H1 (cell line): ENCODE results near the gene WFDC11. TPM values are rescaled to one million over a fixed set of nuclear protein-coding genes. Genes with fewer than 3 reads are reported as not detected.

Source experiments
- CTCF ChIA-PET: fragments of 300-600 bp; sonication (Branson Sonifier 250); formaldehyde crosslinking; loops from one replicate; lab custom pipeline; 2021; ENCODE audit not compliant: partially characterized antibody; lab: Charles Lee
- POLR2A ChIA-PET: fragments of 300-600 bp; sonication (Branson Sonifier 250); formaldehyde crosslinking; loops from one replicate; lab custom pipeline; 2021; ENCODE audit warnings: inconsistent platforms; ENCODE audit not compliant: partially characterized antibody; lab: Charles Lee
- DNase-seq, 2 experiments: peaks; one replicate each; pipeline versions ENCODE4 v3.0.0 to v3.0.0-alpha.2; 2010 to 2022; ENCODE audit warnings: low spot score in 2 of 2, low read depth in 1 of 2, mixed read lengths in 1 of 2
- FAIRE-seq: peaks from 2 replicates; lab custom pipeline; 2011; peaks lifted over from hg19 to GRCh38; lab: Jason Lieb, UNC
- H2AFZ ChIP-seq: 2 replicates; pipeline ENCODE4 v1.8.1; 2012; ENCODE audit warnings: low read length, inconsistent platforms
- H2AK5ac ChIP-seq: 2 replicates; pipeline ENCODE4 v1.6.1; 2013; ENCODE audit warnings: low read depth, low read length
- H2BK120ac ChIP-seq: replicated peaks from 2 replicates; pipeline ENCODE3; 2013; ENCODE audit warnings: low read depth, low read length, inconsistent platforms
- H2BK12ac ChIP-seq: 2 replicates; pipeline ENCODE4 v1.6.1; 2013; ENCODE audit warnings: low read depth, low read length
- H2BK15ac ChIP-seq: 2 replicates; pipeline ENCODE4 v1.6.1; 2013; ENCODE audit warnings: low read length
- H2BK20ac ChIP-seq: 2 replicates; pipeline ENCODE4 v1.6.1; 2013; ENCODE audit warnings: low read length
- H2BK5ac ChIP-seq: 2 replicates; pipeline ENCODE4 v1.6.1; 2013; ENCODE audit warnings: low read depth, low read length
- H3K14ac ChIP-seq: 2 replicates; pipeline ENCODE4 v1.6.1; 2013; ENCODE audit warnings: inconsistent platforms; ENCODE audit not compliant: insufficient read length
- H3K18ac ChIP-seq: 2 replicates; pipeline ENCODE4 v1.6.1; 2013; ENCODE audit warnings: low read length; ENCODE audit errors: extremely low read depth
- H3K23ac ChIP-seq: 2 replicates; pipeline ENCODE4 v1.6.1; 2013; ENCODE audit warnings: inconsistent platforms; ENCODE audit not compliant: insufficient read length
- H3K23me2 ChIP-seq: 2 replicates; pipeline ENCODE4 v1.6.1; 2013; ENCODE audit warnings: low read depth, low read length
- H3K27ac ChIP-seq: 2 replicates; pipeline ENCODE4 v1.6.1; 2011; ENCODE audit warnings: low read depth, low read length, inconsistent platforms
- H3K27me3 ChIP-seq, 4 experiments: replicated peaks in 1 of 4; 1 replicate in 1 of 4; 2 replicates in 3 of 4; pipeline versions ENCODE4 v1.6.1 to v1.8.1; 2011 to 2013; ENCODE audit warnings: low read length in 3 of 4, mild to moderate bottlenecking in 3 of 4, inconsistent platforms in 2 of 4, mixed read lengths in 2 of 4, moderate library complexity in 1 of 4; ENCODE audit not compliant: control insufficient read depth in 3 of 4, insufficient read depth in 3 of 4; ENCODE audit errors: extremely low read depth in 1 of 4
- H3K36me3 ChIP-seq, 4 experiments: 2 replicates each; pipeline versions ENCODE4 v1.6.1 to v1.8.1; 2011 to 2013; ENCODE audit warnings: mild to moderate bottlenecking in 4 of 4, low read length in 3 of 4, moderate library complexity in 2 of 4, control low read depth in 1 of 4, inconsistent platforms in 1 of 4; ENCODE audit not compliant: insufficient read depth in 4 of 4, control insufficient read depth in 2 of 4
- H3K4ac ChIP-seq: replicated peaks from 2 replicates; pipeline ENCODE3; 2013; ENCODE audit warnings: low read length, low read depth, mixed read lengths, inconsistent platforms; ENCODE audit not compliant: insufficient read length
- H3K4me1 ChIP-seq, 4 experiments: replicated peaks in 1 of 4; 1 replicate in 1 of 4; 2 replicates in 3 of 4; pipeline versions ENCODE4 v1.6.1 to v1.8.1; 2011 to 2013; ENCODE audit warnings: low read length in 3 of 4, inconsistent platforms in 2 of 4, mixed read lengths in 1 of 4; ENCODE audit not compliant: insufficient read depth in 4 of 4, control insufficient read depth in 3 of 4
- H3K4me2 ChIP-seq, 2 experiments: 2 replicates each; pipeline versions ENCODE4 v1.6.1 to v1.8.1; 2011 to 2013; ENCODE audit warnings: low read depth in 2 of 2, low read length in 2 of 2, control low read depth in 1 of 2, inconsistent platforms in 1 of 2, mild to moderate bottlenecking in 1 of 2; ENCODE audit not compliant: insufficient read depth in 1 of 2
- H3K4me3 ChIP-seq, 4 experiments: fragments of 200-600, 300-600 bp in 1 of 4; sonication (generic), shearing (Covaris generic), sonication (Bioruptor Twin) in 1 of 4; 2 replicates each; pipeline versions ENCODE4 v1.5.1 to v1.8.1; 2011 to 2016; ENCODE audit warnings: low read length in 4 of 4, low read depth in 3 of 4, control low read depth in 2 of 4, inconsistent platforms in 2 of 4, mild to moderate bottlenecking in 2 of 4, mixed read lengths in 1 of 4, moderate library complexity in 1 of 4; ENCODE audit not compliant: insufficient read depth in 2 of 4; ENCODE audit errors: extremely low read depth in 1 of 4
- H3K56ac ChIP-seq: replicated peaks from 2 replicates; pipeline ENCODE3; 2013; ENCODE audit warnings: low read depth, mild to moderate bottlenecking, mixed read lengths, low read length, inconsistent platforms; ENCODE audit not compliant: insufficient read length
- H3K79me1 ChIP-seq: 2 replicates; pipeline ENCODE4 v1.6.1; 2013; ENCODE audit warnings: low read depth, low read length, control low read depth
- H3K79me2 ChIP-seq, 2 experiments: 2 replicates each; pipeline versions ENCODE4 v1.6.1 to v1.8.1; 2012 to 2013; ENCODE audit warnings: low read length in 2 of 2, mild to moderate bottlenecking in 2 of 2, inconsistent platforms in 1 of 2; ENCODE audit not compliant: insufficient read depth in 2 of 2, control insufficient read depth in 1 of 2
- H3K9ac ChIP-seq, 4 experiments: replicated peaks in 1 of 4; 1 replicate in 1 of 4; 2 replicates in 3 of 4; pipeline versions ENCODE4 v1.6.1 to v1.8.1; 2011 to 2013; ENCODE audit warnings: low read depth in 3 of 4, low read length in 3 of 4, control low read depth in 2 of 4, mild to moderate bottlenecking in 2 of 4, moderate library complexity in 2 of 4, inconsistent platforms in 1 of 4; ENCODE audit errors: extremely low read depth in 1 of 4
- H3K9me3 ChIP-seq, 2 experiments: 2 replicates each; pipeline versions ENCODE4 v1.6.1 to v1.8.1; 2012 to 2013; ENCODE audit warnings: mild to moderate bottlenecking in 2 of 2, moderate library complexity in 2 of 2, control low read depth in 1 of 2, inconsistent platforms in 1 of 2, low read depth in 1 of 2, low read length in 1 of 2, mixed read lengths in 1 of 2; ENCODE audit not compliant: insufficient read depth in 2 of 2
- H4K20me1 ChIP-seq, 2 experiments: replicated peaks in 1 of 2; 2 replicates each; pipeline versions ENCODE3 to v1.8.1; 2011 to 2013; ENCODE audit warnings: inconsistent platforms in 2 of 2, low read length in 2 of 2, mild to moderate bottlenecking in 1 of 2; ENCODE audit not compliant: insufficient read depth in 2 of 2, control insufficient read depth in 1 of 2
- H4K5ac ChIP-seq: 2 replicates; pipeline ENCODE4 v1.6.1; 2013; ENCODE audit warnings: low read length, low read depth, mixed read lengths, inconsistent platforms; ENCODE audit not compliant: insufficient read length
- H4K8ac ChIP-seq: 2 replicates; pipeline ENCODE4 v1.8.0; 2013; ENCODE audit warnings: mild to moderate bottlenecking, moderate library complexity, low read length, inconsistent platforms; ENCODE audit not compliant: insufficient read depth; ENCODE audit errors: extremely low read depth
- H4K91ac ChIP-seq: replicated peaks from 2 replicates; pipeline ENCODE3; 2013; ENCODE audit warnings: low read length, mixed read lengths, inconsistent platforms; ENCODE audit not compliant: insufficient read length
- CBX8 ChIP-seq: fragments of 300-800, 300-1000 bp; sonication (generic); IDR thresholded peaks from 2 replicates; pipeline ENCODE4 v1.7.1; 2016; ENCODE audit warnings: low read depth, low read length, borderline replicate concordance
- CREB1 ChIP-seq: IDR thresholded peaks from 2 replicates; pipeline ENCODE4 v1.6.1; 2012; ENCODE audit warnings: inconsistent platforms
- POU5F1 ChIP-seq: IDR thresholded peaks from 2 replicates; pipeline ENCODE4 v1.6.1; 2011; ENCODE audit warnings: low read depth, mild to moderate bottlenecking, low read length, moderate library complexity
- RAD21 ChIP-seq, 2 experiments: IDR thresholded peaks in 1 of 2; conservative IDR thresholded peaks in 1 of 2; 2 replicates each; pipeline ENCODE4 v1.6.1; 2011; ENCODE audit warnings: low read depth in 2 of 2, low read length in 2 of 2, improper control_type of control experiment in 1 of 2, inconsistent platforms in 1 of 2, mild to moderate bottlenecking in 1 of 2, moderate library complexity in 1 of 2
- RNF2 ChIP-seq: fragments of 200-900, 300-1000 bp; sonication (generic); IDR thresholded peaks from 2 replicates; pipeline ENCODE4 v1.7.1; 2016; ENCODE audit warnings: borderline replicate concordance, low read depth, mild to moderate bottlenecking, antibody characterized with exemption, low read length; ENCODE audit not compliant: poor library complexity, severe bottlenecking; ENCODE audit errors: missing control alignments
- WGBS, 2 experiments: shearing (Covaris generic) in 1 of 2; methylation state at CpG; one replicate each; pipeline versions ENCODE4 v1.1.6 to v1.1.7; 2013 to 2015; ENCODE audit warnings: low lambda C conversion rate in 2 of 2, mixed read lengths in 2 of 2, inconsistent platforms in 1 of 2, low coverage in 1 of 2, missing lambda C conversion rate in 1 of 2; ENCODE audit not compliant: insufficient replicate concordance in 2 of 2, insufficient coverage in 1 of 2, insufficient read length in 1 of 2; ENCODE audit errors: extremely low coverage in 1 of 2, missing lambda C conversion rate in 1 of 2; 5-methylcytosine and 5-hydroxymethylcytosine counted together
- polyA plus RNA-seq, 7 experiments: library from polyadenylated mRNA; depleted of rRNA in 3 of 7; stranded (reverse) in 5 of 7; unstranded in 2 of 7; fragments of >200 nt in 5 of 7; fragments of 200-250 nt in 2 of 7; gene quantifications; 1 replicate in 5 of 7; 2 replicates in 1 of 7; 4 replicates in 1 of 7; pipeline versions ENCODE4 v1.2.1 to v1.2.3, GENCODE V29; 2011 to 2013; ENCODE audit warnings: missing spikeins in 2 of 7, mixed read lengths in 2 of 7
- total RNA-seq: library from RNA; stranded (reverse); fragmentation: NEBNext Ultra II Directional; extraction: Animal tissue kit (Norgen Biotek cat#: 25700); gene quantifications from 2 replicates; pipeline ENCODE4 v1.2.1, GENCODE V29; 2021
- TF ChIP-seq, protein P1 (sequence below): IDR thresholded peaks from 2 replicates; pipeline ENCODE4 v1.6.1; 2012; ENCODE audit warnings: inconsistent platforms
- TF ChIP-seq, protein P2 (sequence below), 3 experiments: IDR thresholded peaks; 1 replicate in 2 of 3; 2 replicates in 1 of 3; pipeline versions ENCODE4 v1.5.1 to v1.6.1; 2011; ENCODE audit warnings: low read length in 3 of 3, mild to moderate bottlenecking in 3 of 3, inconsistent platforms in 2 of 3, low read depth in 1 of 3, moderate library complexity in 1 of 3; ENCODE audit not compliant: insufficient read depth in 1 of 3; ENCODE audit errors: control extremely low read depth in 1 of 3

Gene WFDC11
- total and polyA plus RNA-seq, 2 of the 8 experiments (the other 6 are each of a cell fraction or from before 2014, with no cell fraction given), result not detected

DNA sequence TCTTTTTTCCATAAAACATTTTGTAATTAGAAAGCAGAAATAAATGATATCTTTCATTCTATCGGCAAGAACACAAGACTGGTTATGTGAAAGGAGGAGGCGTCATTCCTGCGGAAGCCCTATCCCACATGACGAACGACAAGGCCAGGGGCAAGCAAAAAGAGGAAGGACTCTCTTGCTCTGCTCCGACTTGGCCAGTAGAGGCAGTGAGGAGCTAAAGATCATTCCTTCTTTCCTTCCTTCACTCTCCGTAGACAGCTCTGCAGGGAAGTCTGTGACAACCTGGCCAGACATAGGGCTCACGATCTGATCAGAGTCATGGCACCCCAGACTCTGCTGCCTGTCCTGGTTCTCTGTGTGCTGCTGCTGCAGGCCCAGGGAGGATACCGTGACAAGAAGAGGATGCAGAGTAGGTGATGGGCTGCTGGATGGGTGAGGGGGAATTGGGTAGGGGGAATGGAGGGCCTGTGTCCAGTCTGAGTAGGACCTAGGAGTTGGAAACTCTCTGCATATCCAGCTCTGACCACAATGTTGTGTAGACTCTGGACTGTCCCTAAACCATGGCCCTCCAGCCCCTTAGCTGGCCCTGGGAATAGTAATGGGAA is 40.4 kb downstream of the WFDC11 start, which contains the start of gene WFDC10A:
TSS of gene WFDC10A (plus strand) at position 244 of the 605 bp plus-strand sequence. CDS start at position 319, 75 bp downstream.
- no peak within 1 kb of the TSS for H3K23ac ChIP-seq
- H3K4ac ChIP-seq, result no peak within 1 kb of the TSS
- no peaks in the 10 kb centered on the region for H3K79me2 ChIP-seq
- H2BK20ac ChIP-seq, result peak within 1 kb of the TSS; percentile 36; the same call in 1 of the 2 replicates
- peaks cover 0 to 2% (median 0%) of the 10 kb centered on the region in 4 experiments; a peak in 2 of 7 replicates for H3K4me1 ChIP-seq
- no peak within 1 kb of the TSS for H4K5ac ChIP-seq
- H3K4me2 ChIP-seq, result peak within 1 kb of the TSS in 1 of 2 experiments; percentile 15; a peak in 2 of 4 replicates
- no peak within 1 kb of the TSS for H4K8ac ChIP-seq
- H3K9ac ChIP-seq, result no peak within 1 kb of the TSS; a peak in 1 of 7 replicates
- H3K18ac ChIP-seq, result peak within 1 kb of the TSS; percentile 64; the same call in 1 of the 2 replicates
- no peaks in the 10 kb centered on the region for H3K36me3 ChIP-seq
- no peak within 1 kb of the TSS for H3K4me3 ChIP-seq
- H3K56ac ChIP-seq, result no peak within 1 kb of the TSS
- H3K9me3 ChIP-seq, result no peaks in the 10 kb centered on the region
- peak; percentile 33 to 65 for DNase-seq
- POLR2A ChIA-PET, result interaction anchor here (0.7 to 1.6 kb wide), 2 partner anchors 19 to 136 kb away, joined by 3 read pairs; no protein-coding TSS in a partner anchor
- no peak within 1 kb of the TSS for H3K14ac ChIP-seq
- H3K23me2 ChIP-seq, result no peaks in the 10 kb centered on the region; the same call in 1 of the 2 replicates
- peak within 1 kb of the TSS; percentile 53; the same call in 1 of the 2 replicates for H2BK5ac ChIP-seq
- peak; percentile 98 for FAIRE-seq
- CTCF ChIA-PET, result interaction anchor here (0.6 to 5.5 kb wide), 31 partner anchors 9 to 834 kb away, joined by 3 to 71 read pairs (median 4); partner anchors contain the start of gene EPPIN
- WGBS, 2 experiments, result 21% methylated on average over 9 of the region's 9 CpGs; no CpG with 5 or more reads in 1 of the 2 experiments
- H3K27ac ChIP-seq, result no peak within 1 kb of the TSS
- no peaks in the 10 kb centered on the region for H3K79me1 ChIP-seq
- H2AK5ac ChIP-seq, result no peak within 1 kb of the TSS
- peak within 1 kb of the TSS; percentile 96 for H2AFZ ChIP-seq
- no peaks in the 10 kb centered on the region for H4K20me1 ChIP-seq
- no peak within 1 kb of the TSS for H4K91ac ChIP-seq
- H2BK15ac ChIP-seq, result 0 out of 2 replicates have a peak within 1 kb of the TSS, but pooled peaks have one; percentile 18
- peak within 1 kb of the TSS; percentile 72; the same call in 1 of the 2 replicates for H2BK12ac ChIP-seq
- H3K27me3 ChIP-seq, result 0 out of 7 replicates have a peak, but pooled peaks cover 0 to 2% (median 0%) of the 10 kb centered on the region in 4 experiments
- H2BK120ac ChIP-seq, result no peak within 1 kb of the TSS
- TF ChIP-seq CREB1 (0 out of 2 replicates have a peak, but pooled peaks have one; percentile 41), POU5F1 (no peak), RAD21 (IDR thresholded peaks at IDR 0.05 in 1 of 2, conservative IDR thresholded peaks at IDR 0.05 in 1 of 2; ENCODE audit: low read depth in 2 of 2, low read length in 2 of 2) (peak; percentile 68 to 77), CBX8 (no peak), RNF2 (no peak)
- TF ChIP-seq, protein P1, sequence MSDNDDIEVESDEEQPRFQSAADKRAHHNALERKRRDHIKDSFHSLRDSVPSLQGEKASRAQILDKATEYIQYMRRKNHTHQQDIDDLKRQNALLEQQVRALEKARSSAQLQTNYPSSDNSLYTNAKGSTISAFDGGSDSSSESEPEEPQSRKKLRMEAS, result 0 out of 2 replicates have a peak, but pooled peaks have one; percentile 20
- TF ChIP-seq, protein P2, sequence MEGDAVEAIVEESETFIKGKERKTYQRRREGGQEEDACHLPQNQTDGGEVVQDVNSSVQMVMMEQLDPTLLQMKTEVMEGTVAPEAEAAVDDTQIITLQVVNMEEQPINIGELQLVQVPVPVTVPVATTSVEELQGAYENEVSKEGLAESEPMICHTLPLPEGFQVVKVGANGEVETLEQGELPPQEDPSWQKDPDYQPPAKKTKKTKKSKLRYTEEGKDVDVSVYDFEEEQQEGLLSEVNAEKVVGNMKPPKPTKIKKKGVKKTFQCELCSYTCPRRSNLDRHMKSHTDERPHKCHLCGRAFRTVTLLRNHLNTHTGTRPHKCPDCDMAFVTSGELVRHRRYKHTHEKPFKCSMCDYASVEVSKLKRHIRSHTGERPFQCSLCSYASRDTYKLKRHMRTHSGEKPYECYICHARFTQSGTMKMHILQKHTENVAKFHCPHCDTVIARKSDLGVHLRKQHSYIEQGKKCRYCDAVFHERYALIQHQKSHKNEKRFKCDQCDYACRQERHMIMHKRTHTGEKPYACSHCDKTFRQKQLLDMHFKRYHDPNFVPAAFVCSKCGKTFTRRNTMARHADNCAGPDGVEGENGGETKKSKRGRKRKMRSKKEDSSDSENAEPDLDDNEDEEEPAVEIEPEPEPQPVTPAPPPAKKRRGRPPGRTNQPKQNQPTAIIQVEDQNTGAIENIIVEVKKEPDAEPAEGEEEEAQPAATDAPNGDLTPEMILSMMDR (IDR thresholded peaks at IDR 0.05; ENCODE audit: control extremely low read depth in 1 of 3, insufficient read depth in 1 of 3, low read depth in 1 of 3, low read length in 3 of 3), result peak; percentile 67 to 95 (median 69)
